Neural cell (in vitro differentiated cells): ENCODE data around the gene PIP4K2C. TPM values are rescaled to one million over a fixed set of nuclear protein-coding genes. Genes with fewer than 3 reads are reported as not detected.

Experiments used
- H2AFZ ChIP-seq: fragments of 200-600, 300-800 bp; sonication (generic), shearing (Covaris generic); 2 replicates; pipeline ENCODE4 v1.6.0; 2014; ENCODE audit warnings: low read depth, mild to moderate bottlenecking, antibody characterized with exemption, low read length, moderate library complexity
- H3F3A ChIP-seq: fragments of 200-600 bp; shearing (Covaris generic); 2 replicates; pipeline ENCODE4 v1.6.1; 2016; ENCODE audit warnings: mild to moderate bottlenecking, moderate library complexity, mixed read lengths, antibody characterized with exemption, low read length; ENCODE audit not compliant: insufficient read depth, poor library complexity, severe bottlenecking
- H3K27ac ChIP-seq: fragments of 200-600, 300-800 bp; sonication (generic), shearing (Covaris generic); 2 replicates; pipeline ENCODE4 v1.5.1; 2014; ENCODE audit warnings: mild to moderate bottlenecking, low read length, moderate library complexity
- H3K27me3 ChIP-seq: fragments of 300-800, 200-600 bp; sonication (generic), shearing (Covaris generic); 2 replicates; pipeline ENCODE4 v1.6.0; 2014; ENCODE audit warnings: mild to moderate bottlenecking, low read depth, low read length, moderate library complexity; ENCODE audit not compliant: insufficient read depth
- H3K36me3 ChIP-seq: fragments of 300-800, 200-600 bp; sonication (generic), shearing (Covaris generic); 2 replicates; pipeline ENCODE4 v1.5.1; 2014; ENCODE audit warnings: mild to moderate bottlenecking, antibody characterized with exemption, low read length, moderate library complexity; ENCODE audit not compliant: insufficient read depth
- H3K4me2 ChIP-seq: fragments of 300-800, 200-600 bp; sonication (generic), shearing (Covaris generic); 2 replicates; pipeline ENCODE4 v1.6.0; 2014; ENCODE audit warnings: mild to moderate bottlenecking, low read length
- H3K4me3 ChIP-seq: fragments of 300-800, 200-600 bp; sonication (generic), shearing (Covaris generic); 2 replicates; pipeline ENCODE4 v1.5.1; 2014; ENCODE audit warnings: mild to moderate bottlenecking, low read length, moderate library complexity
- H3K79me2 ChIP-seq: fragments of 200-600 bp; shearing (Covaris generic); replicated peaks from 2 replicates; pipeline ENCODE4 v1.6.0; 2014; ENCODE audit warnings: mild to moderate bottlenecking, low read length, moderate library complexity; ENCODE audit not compliant: insufficient read depth
- H3K9ac ChIP-seq: fragments of 300-800, 200-600 bp; sonication (generic), shearing (Covaris generic); 2 replicates; pipeline ENCODE4 v1.6.1; 2016; ENCODE audit warnings: mild to moderate bottlenecking, low read length, mixed read lengths
- H3K9me2 ChIP-seq: fragments of 200-600 bp; shearing (Covaris generic); 2 replicates; pipeline ENCODE4 v1.6.1; 2016; ENCODE audit warnings: mild to moderate bottlenecking, low read length, mixed read lengths; ENCODE audit not compliant: insufficient read depth
- H3K9me3 ChIP-seq: fragments of 200-600, 300-800 bp; sonication (generic), shearing (Covaris generic); 2 replicates; pipeline ENCODE4 v1.6.1; 2016; ENCODE audit warnings: mild to moderate bottlenecking, mixed run types, low read length, moderate library complexity, mixed read lengths
- H4K20me1 ChIP-seq: fragments of 200-600 bp; shearing (Covaris generic); 2 replicates; pipeline ENCODE4 v1.6.1; 2016; ENCODE audit warnings: mild to moderate bottlenecking, mixed run types; ENCODE audit not compliant: insufficient read depth
- EP300 ChIP-seq: fragments of 450-650 bp; conservative IDR thresholded peaks from 2 replicates; pipeline ENCODE4 v1.6.1; 2014; ENCODE audit warnings: antibody characterized with exemption, mild to moderate bottlenecking, moderate library complexity; ENCODE audit not compliant: poor library complexity, severe bottlenecking
- EZH2 ChIP-seq: fragments of 200-600, 300-800 bp; shearing (Covaris generic), sonication (generic); IDR thresholded peaks from 2 replicates; pipeline ENCODE4 v1.6.1; 2014; ENCODE audit warnings: antibody characterized with exemption, low read length, borderline replicate concordance, mild to moderate bottlenecking; ENCODE audit not compliant: insufficient read depth, poor library complexity, severe bottlenecking
- MXI1 ChIP-seq: fragments of 450-650 bp; conservative IDR thresholded peaks from 2 replicates; pipeline ENCODE4 v1.6.1; 2014; ENCODE audit warnings: antibody characterized with exemption, mild to moderate bottlenecking; ENCODE audit not compliant: poor library complexity, severe bottlenecking
- POLR2AphosphoS5 ChIP-seq: IDR thresholded peaks from 2 replicates; pipeline ENCODE4 v1.6.1; 2012
- RAD21 ChIP-seq: fragments of 450-650 bp; conservative IDR thresholded peaks from 2 replicates; pipeline ENCODE4 v1.6.1; 2014; ENCODE audit warnings: antibody characterized with exemption, mild to moderate bottlenecking, moderate library complexity
- SMC3 ChIP-seq: fragments of 450-650 bp; conservative IDR thresholded peaks from 2 replicates; pipeline ENCODE4 v1.6.1; 2014; ENCODE audit warnings: antibody characterized with exemption, mild to moderate bottlenecking, moderate library complexity; ENCODE audit not compliant: poor library complexity
- TAF1 ChIP-seq: IDR thresholded peaks from 2 replicates; pipeline ENCODE4 v1.6.1; 2012; ENCODE audit warnings: low read depth
- polyA plus RNA-seq: library from polyadenylated mRNA; depleted of rRNA; stranded (reverse); fragments of >200 nt; gene quantifications from 2 replicates; pipeline ENCODE4 v1.2.3, GENCODE V29; 2014
- TF ChIP-seq, protein P1 (sequence below): fragments of 450-650 bp; IDR thresholded peaks from 2 replicates; pipeline ENCODE4 v1.5.1; 2014; ENCODE audit warnings: antibody characterized with exemption, mild to moderate bottlenecking, moderate library complexity; ENCODE audit not compliant: poor library complexity, severe bottlenecking
- TF ChIP-seq, protein P2 (sequence below): IDR thresholded peaks from 2 replicates; pipeline ENCODE4 v1.6.1; 2012; ENCODE audit warnings: borderline replicate concordance

The PIP4K2C gene
- polyA plus RNA-seq, 1 donor from 2014 or later, result 22.1 TPM

DNA sequence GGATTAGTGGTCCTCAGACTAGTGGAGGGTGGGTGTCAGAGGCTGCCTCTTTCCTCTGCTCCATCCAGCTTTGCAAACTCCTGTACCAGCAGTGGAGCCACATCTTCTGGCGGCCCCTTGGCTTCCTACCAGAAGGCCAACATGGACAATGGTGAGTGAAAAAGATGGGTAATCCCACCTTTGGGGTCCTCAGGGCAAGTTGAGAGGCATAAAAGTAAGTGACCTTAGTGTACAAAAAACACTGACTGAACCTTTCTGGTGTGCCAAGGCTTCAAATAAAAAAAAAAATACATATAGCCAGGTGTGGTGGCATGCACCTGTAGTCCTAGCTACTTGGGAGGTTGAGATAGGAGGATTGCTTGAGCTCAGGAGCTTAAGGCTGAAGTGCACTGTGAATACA, 9.2 kb upstream of the PIP4K2C start:
- Histone ChIP-seq H3K27me3 (no peaks in the 10 kb centered on the region), H4K20me1 (no peaks in the 10 kb centered on the region), H3K4me2 (no peak overlapping the region), H3K36me3 (peaks cover 15% of the 10 kb centered on the region), H3F3A (no peaks in the 10 kb centered on the region), H3K4me3 (no peak overlapping the region), H3K79me2 (no peaks in the 10 kb centered on the region), H2AFZ (no peak overlapping the region), H3K9me2 (no peaks in the 10 kb centered on the region), H3K27ac (no peak overlapping the region), H3K9ac (no peak overlapping the region), H3K9me3 (no peaks in the 10 kb centered on the region)
- TF ChIP-seq POLR2AphosphoS5 (no peak), EZH2 (no peak), MXI1 (no peak), RAD21 (no peak), TAF1 (no peak), EP300 (no peak), SMC3 (no peak)
- TF ChIP-seq, protein P1, sequence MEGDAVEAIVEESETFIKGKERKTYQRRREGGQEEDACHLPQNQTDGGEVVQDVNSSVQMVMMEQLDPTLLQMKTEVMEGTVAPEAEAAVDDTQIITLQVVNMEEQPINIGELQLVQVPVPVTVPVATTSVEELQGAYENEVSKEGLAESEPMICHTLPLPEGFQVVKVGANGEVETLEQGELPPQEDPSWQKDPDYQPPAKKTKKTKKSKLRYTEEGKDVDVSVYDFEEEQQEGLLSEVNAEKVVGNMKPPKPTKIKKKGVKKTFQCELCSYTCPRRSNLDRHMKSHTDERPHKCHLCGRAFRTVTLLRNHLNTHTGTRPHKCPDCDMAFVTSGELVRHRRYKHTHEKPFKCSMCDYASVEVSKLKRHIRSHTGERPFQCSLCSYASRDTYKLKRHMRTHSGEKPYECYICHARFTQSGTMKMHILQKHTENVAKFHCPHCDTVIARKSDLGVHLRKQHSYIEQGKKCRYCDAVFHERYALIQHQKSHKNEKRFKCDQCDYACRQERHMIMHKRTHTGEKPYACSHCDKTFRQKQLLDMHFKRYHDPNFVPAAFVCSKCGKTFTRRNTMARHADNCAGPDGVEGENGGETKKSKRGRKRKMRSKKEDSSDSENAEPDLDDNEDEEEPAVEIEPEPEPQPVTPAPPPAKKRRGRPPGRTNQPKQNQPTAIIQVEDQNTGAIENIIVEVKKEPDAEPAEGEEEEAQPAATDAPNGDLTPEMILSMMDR, result no peak
- TF ChIP-seq, protein P2, sequence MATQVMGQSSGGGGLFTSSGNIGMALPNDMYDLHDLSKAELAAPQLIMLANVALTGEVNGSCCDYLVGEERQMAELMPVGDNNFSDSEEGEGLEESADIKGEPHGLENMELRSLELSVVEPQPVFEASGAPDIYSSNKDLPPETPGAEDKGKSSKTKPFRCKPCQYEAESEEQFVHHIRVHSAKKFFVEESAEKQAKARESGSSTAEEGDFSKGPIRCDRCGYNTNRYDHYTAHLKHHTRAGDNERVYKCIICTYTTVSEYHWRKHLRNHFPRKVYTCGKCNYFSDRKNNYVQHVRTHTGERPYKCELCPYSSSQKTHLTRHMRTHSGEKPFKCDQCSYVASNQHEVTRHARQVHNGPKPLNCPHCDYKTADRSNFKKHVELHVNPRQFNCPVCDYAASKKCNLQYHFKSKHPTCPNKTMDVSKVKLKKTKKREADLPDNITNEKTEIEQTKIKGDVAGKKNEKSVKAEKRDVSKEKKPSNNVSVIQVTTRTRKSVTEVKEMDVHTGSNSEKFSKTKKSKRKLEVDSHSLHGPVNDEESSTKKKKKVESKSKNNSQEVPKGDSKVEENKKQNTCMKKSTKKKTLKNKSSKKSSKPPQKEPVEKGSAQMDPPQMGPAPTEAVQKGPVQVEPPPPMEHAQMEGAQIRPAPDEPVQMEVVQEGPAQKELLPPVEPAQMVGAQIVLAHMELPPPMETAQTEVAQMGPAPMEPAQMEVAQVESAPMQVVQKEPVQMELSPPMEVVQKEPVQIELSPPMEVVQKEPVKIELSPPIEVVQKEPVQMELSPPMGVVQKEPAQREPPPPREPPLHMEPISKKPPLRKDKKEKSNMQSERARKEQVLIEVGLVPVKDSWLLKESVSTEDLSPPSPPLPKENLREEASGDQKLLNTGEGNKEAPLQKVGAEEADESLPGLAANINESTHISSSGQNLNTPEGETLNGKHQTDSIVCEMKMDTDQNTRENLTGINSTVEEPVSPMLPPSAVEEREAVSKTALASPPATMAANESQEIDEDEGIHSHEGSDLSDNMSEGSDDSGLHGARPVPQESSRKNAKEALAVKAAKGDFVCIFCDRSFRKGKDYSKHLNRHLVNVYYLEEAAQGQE, result no peak

DNA sequence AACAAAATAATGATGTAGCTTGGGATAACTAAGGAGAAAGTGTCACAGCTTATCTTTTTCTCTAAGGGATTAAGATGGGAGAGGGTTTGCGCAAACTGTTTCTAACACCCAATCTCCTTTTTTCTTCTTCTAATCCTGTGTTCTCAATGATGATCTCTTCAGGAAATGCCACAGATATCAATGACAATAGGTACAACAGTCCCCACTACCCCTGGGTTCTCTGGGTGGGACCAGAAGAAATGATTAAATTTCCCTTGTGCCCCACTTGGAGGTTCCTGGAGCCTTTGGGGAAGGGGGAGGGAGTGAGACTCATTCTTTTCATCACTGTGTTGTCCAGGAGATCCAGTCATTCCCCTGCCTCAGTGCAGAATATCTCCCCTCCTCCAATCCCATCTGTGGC, 8.6 kb upstream of the PIP4K2C start:
- Histone ChIP-seq H3K27me3 (no peaks in the 10 kb centered on the region), H3K4me3 (no peak overlapping the region), H3F3A (no peaks in the 10 kb centered on the region), H3K4me2 (no peak overlapping the region), H3K9ac (no peak overlapping the region), H3K9me2 (no peaks in the 10 kb centered on the region), H3K9me3 (no peaks in the 10 kb centered on the region), H4K20me1 (no peaks in the 10 kb centered on the region), H3K36me3 (peaks cover 14% of the 10 kb centered on the region), H2AFZ (no peak overlapping the region), H3K27ac (no peak overlapping the region), H3K79me2 (no peaks in the 10 kb centered on the region)
- TF ChIP-seq RAD21 (no peak), MXI1 (no peak), POLR2AphosphoS5 (no peak), EP300 (no peak), SMC3 (no peak), TAF1 (no peak), EZH2 (no peak)
- TF ChIP-seq, protein P2, result no peak
- TF ChIP-seq, protein P1, result no peak
